Stimulated activated CD8-positive, alpha-beta memory T cell treated with anti-CD3 and anti-CD28 coated beads, Interleukin-12 subunit alpha, Interleukin-12 subunit beta, amount 100 ng/mL, for 1 hour (primary cell): ENCODE results near the gene NKX6-2.
"Not testable (repeated sequence)": the region's sequence is repeated elsewhere in the genome, so short reads cannot be mapped to it uniquely, and the experiment has no call there.

Source experiments
- DNase-seq: peaks from one replicate; pipeline ENCODE4 v3.0.0-alpha.2; 2020; ENCODE audit warnings: low read depth

Gene NKX6-2

GRCh38 chr10:132785723-132786475 lies at the start of gene NKX6-2:
NKX6-2 (minus strand) TSS chr10:132786147; CDS start chr10:132785948, 199 bp downstream.
- no peak for DNase-seq

GRCh38 chr10:132834891-132835847 lies 49.2 kb upstream of the NKX6-2 start:
- no peak for DNase-seq

GRCh38 chr10:132834311-132834761 lies 48.4 kb upstream of the NKX6-2 start:
- no peak for DNase-seq

GRCh38 chr10:132833421-132834111 lies 47.6 kb upstream of the NKX6-2 start:
- DNase-seq, result no peak

GRCh38 chr10:132832186-132832969 lies 46.4 kb upstream of the NKX6-2 start:
- no peak for DNase-seq

- DNase-seq, result no peak
Measured at GRCh38 chr10:132829403-132829802, 43.5 kb upstream of the NKX6-2 start.

- DNase-seq, result no peak
Measured at GRCh38 chr10:132828681-132829080, 42.7 kb upstream of the NKX6-2 start.

GRCh38 chr10:132827861-132828539 lies 42.1 kb upstream of the NKX6-2 start:
- DNase-seq, result no peak

GRCh38 chr10:132827423-132827789 lies 41.5 kb upstream of the NKX6-2 start:
- no peak for DNase-seq

GRCh38 chr10:132826524-132827422 lies 40.8 kb upstream of the NKX6-2 start:
- no peak for DNase-seq

- not testable (repeated sequence) for DNase-seq
Measured at GRCh38 chr10:132825783-132826523, 40.0 kb upstream of the NKX6-2 start.

- no peak for DNase-seq
Measured at GRCh38 chr10:132820056-132820455, 34.1 kb upstream of the NKX6-2 start.

GRCh38 chr10:132817701-132818211 lies 31.8 kb upstream of the NKX6-2 start:
- no peak for DNase-seq

- DNase-seq, result no peak
Measured at GRCh38 chr10:132816718-132817117, 30.8 kb upstream of the NKX6-2 start.

- DNase-seq, result no peak
Measured at GRCh38 chr10:132815168-132815857, 29.4 kb upstream of the NKX6-2 start.

GRCh38 chr10:132814469-132814856 lies 28.5 kb upstream of the NKX6-2 start:
- DNase-seq, result no peak

- no peak for DNase-seq
Measured at GRCh38 chr10:132813560-132814468, 27.9 kb upstream of the NKX6-2 start.
